GM19395 (cell line): Measurements from ENCODE around the gene ESYT3.
"Not testable (repeated sequence)": the region's sequence is repeated elsewhere in the genome, so short reads cannot be mapped to it uniquely, and the experiment has no call there.

Experiments used
- ATAC-seq: cut with Tn5 transposase; IDR thresholded peaks from one replicate; pipeline ENCODE4 v1.9.1; 2021; ENCODE audit warnings: mild to moderate bottlenecking, moderate library complexity; ENCODE audit not compliant: unreplicated experiment

The ESYT3 gene

DNA sequence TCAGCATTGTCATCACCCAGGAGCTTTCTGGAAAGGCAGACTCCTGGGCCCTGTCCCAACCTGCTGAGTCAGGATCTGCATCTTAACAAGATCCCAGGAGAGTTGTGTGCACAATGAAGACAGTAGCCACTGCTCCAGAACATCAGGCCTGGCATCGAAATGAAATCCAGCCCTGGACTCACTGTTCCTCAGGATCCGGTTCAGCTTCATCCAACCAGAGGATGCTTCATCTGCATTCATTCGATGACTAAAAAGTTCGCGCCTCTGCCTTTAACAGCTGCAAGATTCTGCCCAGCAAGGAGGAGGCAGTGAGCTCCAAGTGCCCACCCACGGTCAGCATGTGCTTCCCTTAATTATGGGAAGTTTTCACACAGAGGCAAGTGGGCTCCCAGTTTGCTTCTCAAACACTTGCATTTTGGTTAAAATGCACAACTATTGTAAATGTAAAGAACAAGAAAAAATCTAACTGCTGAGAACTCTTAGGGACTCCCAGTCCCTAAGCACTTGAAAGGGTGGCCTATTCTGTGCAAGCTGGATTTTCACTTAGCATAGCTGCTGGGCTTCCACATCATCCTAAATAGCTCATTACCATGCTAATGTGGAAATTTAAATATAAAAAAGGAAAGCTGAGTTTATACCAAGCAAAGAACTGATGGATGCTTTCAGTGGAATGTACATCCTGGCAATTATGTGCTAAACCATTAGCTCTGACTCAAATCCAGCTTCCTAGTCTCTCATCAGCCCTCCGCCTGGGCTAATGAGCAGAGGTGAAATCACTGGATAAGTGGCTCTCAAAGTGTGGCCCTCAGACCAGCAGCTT is 25.5 kb upstream of the ESYT3 start:
- ATAC-seq, result no peak

DNA sequence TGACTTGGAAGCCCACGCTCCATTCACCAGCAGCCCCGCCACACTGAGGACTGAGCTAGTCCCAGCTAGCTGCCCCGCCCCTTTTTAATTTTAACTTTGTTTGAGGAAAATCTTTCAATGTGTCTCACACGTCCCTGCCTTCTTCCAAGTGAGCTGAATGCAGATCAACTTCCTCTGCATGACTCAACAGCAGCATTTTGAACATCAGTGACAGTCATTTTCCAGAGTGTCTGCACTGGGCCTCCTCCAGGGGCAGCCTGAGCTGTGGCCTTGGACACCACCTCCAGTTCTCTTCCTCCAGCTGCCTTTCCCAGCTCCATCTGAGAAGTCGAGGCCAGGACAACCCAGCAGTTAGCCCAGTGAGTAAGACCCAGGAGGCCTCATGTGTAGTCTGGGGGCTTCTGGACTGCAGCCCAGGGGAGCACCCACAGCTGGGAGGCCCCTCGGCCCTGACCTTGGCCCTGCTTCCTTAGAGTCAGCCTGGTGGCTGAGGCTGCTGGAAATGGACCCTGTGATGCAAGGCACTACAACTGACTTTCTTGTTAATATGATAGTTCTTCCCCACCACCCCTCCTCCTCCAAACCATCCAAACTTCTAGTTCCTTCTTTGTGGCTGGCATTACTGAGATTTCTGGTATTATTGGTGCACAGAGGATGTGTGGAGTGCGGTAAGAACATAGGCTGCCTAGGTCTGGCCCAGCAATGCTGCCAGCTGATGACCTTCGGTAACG is 21.4 kb upstream of the ESYT3 start:
- ATAC-seq, result no peak

DNA sequence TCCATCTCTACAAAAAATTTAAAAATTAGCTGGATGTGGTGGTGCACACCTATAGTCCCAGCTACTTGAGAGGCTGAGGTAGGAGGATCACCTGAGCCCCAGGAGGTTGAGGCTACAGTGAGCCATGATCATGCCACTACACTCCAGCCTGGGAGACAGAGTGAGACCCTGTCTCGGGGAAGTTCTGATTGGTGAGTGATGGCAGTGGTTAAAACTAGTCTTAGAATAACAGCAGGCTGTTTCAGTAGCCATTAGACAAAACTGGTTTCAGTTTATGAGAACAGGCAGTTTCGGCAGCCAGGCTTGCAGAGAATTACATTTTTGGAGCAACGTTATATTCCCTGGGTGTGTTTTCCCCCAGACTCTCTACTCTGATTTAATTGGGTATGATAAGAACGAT is 18.2 kb upstream of the ESYT3 start:
- ATAC-seq, result not testable (repeated sequence)

DNA sequence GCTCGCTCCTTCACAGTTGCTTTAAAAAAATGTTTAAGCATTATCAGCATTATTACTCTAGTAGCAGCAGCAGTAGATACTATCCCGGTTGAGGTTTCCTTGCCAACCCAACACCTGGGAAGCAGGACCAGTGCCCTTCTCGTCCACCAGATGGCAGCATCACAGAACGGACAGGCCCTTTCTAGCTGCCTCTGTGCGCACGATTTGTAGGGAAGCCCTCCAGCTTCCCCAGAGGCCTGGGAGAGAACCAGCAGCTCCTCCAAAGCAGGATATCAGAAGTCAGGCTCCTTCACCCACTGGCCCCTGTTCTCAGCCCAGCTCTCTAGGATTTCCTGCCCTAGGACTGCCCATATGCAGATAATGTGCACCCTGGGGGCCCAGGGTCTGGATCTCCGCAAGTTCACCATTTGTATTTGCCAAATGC is 16.8 kb upstream of the ESYT3 start:
- ATAC-seq, result peak; percentile 89

DNA sequence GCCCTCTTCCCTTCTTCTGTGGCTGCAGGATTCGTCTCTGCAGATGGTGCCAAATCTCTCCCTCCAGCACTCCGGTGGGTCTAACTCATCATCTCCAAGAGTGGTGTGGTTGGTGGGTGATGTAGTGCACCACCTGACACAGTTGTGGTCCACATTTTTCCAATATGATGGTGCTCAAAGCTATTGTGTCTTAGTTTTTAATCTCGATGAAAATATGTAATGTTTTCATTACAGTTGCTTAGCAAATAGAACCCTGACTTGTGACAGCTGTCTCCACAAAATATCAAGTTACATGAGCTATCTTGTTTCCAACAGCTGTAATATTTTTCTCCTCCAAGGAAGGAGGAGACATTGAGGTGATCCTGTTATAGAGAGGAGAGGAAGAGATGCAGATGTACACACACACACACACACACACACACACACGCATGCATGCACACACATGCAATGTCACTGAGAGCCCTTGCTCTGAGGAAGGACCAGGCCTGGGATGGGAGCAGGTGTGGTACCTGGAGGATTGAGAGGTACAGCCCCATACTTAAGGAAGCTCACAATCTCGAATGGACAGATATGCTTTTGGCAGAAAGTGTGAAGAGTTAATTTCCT is 15.7 kb upstream of the ESYT3 start:
- ATAC-seq, result no peak

DNA sequence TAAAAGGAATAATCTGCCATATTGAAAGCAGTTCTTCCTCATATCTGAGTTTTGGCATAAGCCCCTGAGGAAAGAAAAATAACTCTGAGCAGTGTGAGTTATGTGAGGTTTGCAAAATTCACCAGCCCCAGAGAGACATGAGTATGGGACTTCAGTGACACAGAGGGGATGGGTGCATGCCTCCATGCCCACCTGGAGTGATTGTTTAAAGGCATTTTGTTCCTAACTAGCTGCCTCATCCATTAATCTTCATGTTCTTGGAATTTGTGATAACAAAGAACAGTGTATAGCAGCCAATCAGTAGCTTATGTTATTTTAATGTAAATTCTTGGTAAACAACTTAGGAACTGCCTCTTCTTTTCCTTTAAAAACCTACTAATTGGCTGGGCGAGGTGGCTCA is 11.1 kb upstream of the ESYT3 start:
- no peak for ATAC-seq

DNA sequence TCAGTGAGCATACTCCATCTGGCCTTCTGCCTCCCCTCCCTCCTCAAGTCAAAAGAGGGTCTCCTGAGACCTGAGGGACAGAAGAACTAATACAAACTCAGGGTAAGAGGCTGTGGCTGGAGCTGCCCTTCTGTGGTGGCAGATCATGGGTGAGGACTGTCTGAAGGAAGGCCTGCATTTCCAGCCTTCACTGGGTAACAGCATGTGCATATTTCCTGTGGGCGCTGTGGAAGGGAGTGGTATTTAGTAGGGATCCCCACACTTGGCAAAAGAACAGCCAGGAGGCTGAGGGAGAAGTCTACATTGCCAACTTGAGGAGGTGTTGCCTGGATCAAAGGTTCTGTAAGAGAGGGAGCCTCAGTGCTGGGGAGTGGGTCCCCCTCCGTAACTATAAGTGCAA is 10.1 kb upstream of the ESYT3 start:
- ATAC-seq, result no peak

DNA sequence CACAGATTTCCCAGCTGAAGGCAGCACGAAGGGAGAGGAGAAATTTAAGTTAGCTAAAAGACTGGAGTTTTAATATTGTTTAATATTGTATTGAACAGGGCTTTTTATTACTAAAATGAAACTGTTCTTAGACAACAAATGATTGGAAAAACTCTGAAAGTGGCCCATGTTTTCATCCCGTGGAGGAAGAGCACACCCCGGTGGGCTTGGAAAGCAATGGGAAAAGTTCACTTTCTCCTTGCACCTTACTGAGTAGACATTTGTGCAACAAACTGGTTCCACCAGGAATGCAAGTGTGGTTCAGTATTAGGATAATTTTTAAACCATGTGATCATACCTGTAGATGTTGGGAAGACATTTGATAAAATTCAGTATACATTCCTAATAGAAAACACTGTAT is 8.2 kb upstream of the ESYT3 start:
- no peak for ATAC-seq

DNA sequence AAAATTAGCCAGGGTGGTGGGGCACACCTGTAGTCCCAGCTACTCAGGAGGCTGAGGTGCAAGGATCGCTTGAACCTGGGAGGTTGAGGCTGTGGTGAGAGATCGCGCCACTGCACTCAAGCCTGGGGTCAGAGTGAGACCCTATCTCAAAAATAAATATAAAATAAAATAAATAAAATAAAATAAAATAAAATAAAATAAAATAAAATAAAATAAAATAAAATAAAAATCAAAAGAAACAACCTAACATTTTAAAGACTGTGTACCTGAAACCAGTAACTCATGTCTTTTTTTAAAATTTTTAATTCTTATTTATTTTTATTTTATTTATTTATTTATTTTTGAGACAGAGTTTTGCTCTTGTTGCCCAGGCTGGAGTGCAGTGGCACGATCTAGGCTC is 7.7 kb upstream of the ESYT3 start:
- ATAC-seq, result not testable (repeated sequence)

DNA sequence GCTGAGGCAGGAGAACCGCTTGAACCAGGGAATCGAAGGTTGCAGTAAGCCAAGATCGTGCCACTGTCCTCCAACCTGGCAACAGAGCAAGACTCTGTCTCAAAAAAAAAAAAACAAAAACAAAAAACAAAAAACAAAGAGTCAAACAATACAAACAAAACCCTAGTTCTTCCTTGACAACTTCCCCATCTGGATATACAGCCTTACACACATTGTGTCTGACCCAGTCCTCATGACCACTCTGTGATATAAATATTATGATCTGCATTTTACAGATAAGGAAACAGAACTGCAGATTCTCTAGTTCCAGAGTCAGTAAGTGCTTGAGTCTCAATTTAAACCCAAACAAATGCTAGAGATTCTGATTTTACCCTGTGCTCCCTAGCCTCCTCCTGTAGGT is 4.8 kb upstream of the ESYT3 start:
- ATAC-seq, result no peak

DNA sequence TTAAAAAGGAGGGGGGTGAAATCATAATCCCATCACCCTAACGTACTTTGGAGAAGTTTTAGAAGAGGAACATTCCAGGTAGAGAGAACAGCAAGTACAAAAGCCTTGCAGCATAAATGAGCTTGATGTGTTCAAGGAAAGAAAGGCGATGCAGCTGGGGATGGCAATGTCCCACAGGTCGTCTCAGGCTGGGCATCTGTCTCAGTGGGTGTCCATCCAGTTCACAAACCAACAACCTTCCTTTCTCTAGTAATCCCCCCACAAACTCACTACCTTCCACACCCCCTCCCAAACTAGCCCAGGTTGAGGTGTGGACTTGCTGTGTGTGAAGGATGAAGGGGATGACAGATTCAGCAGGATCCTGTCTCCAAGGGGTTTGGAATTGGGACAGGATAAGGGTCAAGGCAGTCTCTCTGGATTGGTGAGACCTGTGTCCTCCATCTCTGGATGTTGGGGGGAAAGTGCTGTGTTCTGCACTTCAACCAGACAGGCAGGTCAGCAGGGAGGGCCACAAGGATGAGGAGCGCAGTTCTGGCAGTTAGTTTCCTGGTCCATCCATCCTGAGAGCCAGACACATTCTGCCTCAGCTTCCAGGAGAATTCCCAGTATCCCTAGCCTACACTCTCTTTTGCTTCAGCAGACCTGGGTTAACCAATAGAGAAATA is 1.7 kb upstream of the ESYT3 start:
- no peak for ATAC-seq

DNA sequence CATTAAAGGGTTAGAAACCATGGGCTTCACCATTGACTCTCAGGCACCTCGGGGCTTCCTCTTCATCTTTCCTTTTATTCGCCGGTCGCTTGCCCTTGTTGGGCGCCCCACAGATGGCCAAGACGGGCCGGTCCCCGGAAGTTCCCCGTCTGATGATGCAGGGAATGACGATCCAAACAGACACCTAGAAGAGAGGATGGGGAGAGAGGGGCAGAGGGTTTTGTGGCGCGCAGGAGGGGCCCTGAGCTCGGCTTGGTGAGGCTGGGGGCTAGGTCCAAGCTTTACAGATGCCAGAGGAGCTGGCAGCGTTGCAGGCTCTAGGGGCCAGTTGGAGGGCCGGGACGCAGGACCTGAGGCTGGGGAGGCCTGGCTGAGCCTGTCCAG is 532 bp upstream of the ESYT3 start:
- ATAC-seq, result no peak

DNA sequence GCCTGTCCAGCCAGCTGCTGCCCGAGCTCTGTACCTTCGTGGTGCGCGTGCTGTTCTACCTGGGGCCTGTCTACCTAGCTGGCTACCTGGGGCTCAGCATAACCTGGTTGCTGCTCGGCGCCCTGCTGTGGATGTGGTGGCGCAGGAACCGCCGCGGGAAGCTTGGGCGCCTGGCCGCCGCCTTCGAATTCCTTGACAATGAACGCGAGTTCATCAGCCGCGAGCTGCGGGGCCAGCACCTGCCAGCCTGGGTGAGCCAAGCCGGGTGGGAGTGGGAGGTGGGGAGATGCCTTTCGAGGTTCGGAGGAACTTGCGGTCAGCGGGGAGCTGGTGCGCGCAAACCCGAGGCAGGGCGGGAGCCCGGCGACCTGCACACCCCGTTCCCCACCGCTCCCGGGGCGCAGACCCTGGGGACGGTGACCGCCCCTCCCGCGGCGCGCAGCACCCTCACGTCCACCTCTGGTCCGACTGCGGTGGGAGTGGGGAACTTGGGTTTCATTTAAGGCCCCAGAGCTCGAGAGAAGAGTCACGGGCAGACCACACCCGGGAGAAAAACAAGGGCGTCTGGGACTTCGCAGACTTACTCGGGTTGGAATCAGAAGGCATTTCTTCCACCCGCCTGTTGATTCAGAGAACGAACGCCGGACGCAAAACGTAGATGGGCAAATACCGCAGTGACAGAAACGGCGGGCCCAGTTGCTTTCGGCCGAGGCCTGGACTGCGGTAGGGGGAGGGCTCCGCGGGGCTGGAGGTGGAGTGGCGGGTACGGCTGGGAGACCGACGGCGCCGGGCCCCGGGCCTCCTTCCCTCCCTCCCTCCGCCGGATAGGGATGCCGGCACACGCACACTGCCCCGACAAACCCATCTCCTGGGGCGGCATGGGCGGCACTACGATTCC is 708 bp downstream of the ESYT3 start:
- no peak for ATAC-seq

DNA sequence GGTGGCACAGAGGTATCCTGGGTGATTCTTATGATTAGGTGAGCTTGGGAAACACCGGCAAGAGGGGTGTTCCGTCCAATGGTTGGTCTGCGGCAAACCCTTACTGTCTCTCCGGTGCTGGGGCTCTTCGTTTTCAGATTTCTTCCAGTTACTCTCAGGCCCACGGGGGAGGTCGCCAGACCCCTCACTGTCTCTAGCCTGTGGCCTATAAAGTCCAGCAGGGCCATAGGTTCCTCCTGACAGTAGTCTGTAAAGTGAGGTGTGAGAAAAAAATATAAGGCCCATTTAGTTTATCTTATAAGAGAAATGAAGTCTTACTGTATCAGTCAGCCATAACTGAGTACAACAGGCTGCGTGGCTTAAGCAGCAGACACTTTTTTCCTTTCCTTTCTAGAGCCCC is 1.4 kb downstream of the ESYT3 start:
- ATAC-seq, result no peak

DNA sequence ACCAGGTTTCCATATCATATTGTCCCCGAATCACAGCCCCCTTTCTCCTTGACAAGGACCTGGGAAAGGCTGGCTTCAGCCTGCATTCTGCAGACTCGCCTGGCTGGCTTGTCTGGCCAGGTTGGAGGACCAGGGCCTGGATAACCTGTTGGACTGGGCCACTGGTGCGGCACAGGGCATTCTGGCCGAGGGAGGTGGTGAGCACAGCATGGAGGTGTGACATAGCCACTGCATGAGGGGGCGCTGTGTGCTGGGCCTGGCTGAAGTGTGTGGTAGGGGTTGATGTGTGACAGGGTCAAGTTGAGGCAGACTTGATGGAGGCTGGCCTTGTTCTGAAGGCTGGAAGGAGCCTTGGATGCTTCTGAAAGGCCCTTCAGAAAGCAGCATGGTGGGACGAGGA is 2.9 kb downstream of the ESYT3 start:
- ATAC-seq, result no peak

DNA sequence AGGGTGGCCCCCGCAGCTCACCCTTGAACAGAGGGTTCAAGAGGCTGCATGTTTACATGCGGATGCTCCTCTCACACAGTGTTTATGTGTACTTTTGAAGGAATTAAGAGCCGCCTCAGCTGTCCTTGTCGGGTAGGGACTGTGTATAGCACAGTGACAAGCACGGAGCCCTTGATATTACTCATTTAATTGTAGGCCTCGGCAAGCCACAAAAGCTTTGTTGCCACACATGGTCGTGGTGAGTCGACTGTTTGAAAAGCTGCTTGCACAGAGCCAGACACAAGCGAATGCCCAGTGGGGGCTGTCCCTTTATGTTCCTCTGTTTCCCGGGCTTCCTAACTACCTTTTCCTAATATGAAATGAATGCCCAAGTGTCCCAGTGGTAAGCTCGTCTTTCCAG is 4.5 kb downstream of the ESYT3 start:
- no peak for ATAC-seq

DNA sequence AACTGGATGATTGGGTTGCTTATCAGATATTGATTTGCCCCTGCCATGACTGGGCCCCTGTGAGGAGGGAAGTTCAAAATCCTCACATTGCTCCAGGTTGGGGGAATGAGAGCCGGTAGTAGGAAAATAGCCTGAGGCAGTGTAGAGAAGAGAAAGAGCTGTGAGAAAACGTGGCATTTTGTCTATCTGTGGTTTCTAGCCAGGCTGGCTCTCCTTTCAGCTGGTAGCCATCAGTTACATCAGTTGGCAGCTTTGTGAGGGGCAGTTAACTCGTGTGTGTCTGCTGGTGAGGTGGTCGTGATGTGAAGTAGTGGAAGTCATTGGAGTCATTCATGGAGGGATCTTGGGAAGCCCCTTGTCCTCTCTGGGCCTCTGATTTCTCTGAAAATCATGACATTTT is 5.2 kb downstream of the ESYT3 start:
- no peak for ATAC-seq

DNA sequence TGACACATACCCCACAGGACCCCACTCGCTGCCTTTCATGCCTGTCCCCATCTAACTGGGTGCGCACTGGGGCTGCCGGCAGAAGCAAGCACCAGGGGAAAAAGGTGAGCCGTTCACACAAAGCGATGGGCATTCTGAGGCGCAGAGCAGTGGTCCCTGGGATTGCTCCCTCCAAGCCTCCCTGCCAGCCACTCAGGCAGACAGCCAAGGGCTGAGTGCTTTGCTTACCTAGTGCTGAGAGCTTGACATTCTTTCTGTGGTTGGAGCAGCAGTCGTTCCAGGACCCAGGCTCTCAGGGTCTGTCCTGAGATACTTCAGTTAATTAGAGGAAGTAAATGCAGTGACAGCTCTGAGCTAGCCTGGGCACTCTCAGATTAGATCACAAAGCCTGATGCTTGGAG is 5.7 kb downstream of the ESYT3 start:
- no peak for ATAC-seq

DNA sequence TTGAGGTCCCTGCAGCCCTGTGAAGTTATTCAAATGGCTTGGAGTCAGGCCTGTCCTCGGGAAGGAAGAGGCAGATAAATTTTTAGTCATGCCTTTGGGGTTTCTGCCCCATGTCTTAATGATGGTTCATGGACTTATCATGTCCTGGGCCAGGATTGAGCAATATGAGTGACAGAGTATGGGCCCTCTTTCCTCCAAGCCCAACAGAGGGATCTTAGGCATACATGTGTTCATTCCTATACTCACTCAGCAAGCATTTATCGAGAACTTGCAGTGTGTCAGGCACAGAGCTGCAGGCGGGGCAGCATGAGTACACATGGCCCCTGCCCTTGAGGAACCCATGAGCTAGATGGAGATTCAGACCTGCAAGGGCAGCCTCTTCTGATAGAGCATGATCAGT is 6.2 kb downstream of the ESYT3 start:
- no peak for ATAC-seq

DNA sequence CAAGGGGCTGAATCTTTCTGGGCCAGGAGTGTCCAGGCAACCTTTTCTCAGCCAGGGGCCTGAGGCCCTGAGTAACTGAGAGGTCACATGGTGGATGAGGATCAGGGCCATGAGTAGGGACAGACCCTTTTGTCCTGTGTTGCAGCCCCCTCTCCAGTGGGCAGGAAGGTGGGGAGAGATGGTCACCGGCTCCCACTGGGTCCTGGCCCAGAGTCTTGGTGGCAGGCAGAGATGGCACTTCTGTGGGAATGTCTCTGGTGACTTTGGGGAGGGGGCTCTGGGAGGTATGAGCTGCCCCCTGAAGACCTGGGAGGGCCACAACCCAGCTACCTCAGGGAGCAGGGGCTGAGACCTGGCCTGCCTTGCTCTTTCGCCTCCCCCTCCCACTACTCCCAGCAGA is 6.8 kb downstream of the ESYT3 start:
- ATAC-seq, result no peak

DNA sequence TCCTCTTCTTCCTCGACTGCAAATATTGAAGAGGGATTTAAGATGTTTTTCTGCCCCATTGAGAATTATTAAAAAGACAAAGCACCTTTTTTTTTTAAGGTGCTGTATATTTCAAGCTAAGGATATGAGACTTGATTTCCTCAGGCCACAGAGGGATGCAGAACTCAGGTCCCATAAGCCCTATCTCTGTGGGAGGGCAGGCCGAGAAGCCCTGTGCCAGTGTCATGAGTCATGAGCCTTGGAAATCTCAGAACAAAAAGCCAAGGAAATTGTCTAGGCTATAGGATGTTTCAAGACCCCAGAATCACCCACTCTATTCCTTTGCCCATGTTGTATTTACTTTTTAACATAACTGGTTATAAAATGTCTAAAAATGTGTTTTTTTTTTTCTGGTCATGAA is 7.3 kb downstream of the ESYT3 start:
- no peak for ATAC-seq
